ENCODE data around the gene PIPOX. TPM values are rescaled to one million over a fixed set of nuclear protein-coding genes. Genes with fewer than 3 reads are reported as not detected.

The PIPOX gene
- total RNA-seq, 1 donor from 2014 or later, result 4.1 TPM

GRCh38 chr17:29010586-29010985 is 32.4 kb upstream of the PIPOX start:
- H3K9me3 Mint-ChIP-seq, result no peaks in the 10 kb centered on the region
- no peak overlapping the region for H3K4me3 Mint-ChIP-seq
- TF ChIP-seq CTCF (IDR thresholded peaks at IDR 0.05; ENCODE audit: unreplicated experiment), result no peak
- peaks cover 91% of the 10 kb centered on the region for H3K27me3 Mint-ChIP-seq (ENCODE audit: low read depth)
- DNase-seq (ENCODE audit: low spot score in 2 of 2, unreplicated experiment in 2 of 2), result no peak
- no peak overlapping the region for H3K27ac Mint-ChIP-seq
- no peaks in the 10 kb centered on the region for H3K36me3 Mint-ChIP-seq
- peaks cover 4% of the 10 kb centered on the region for H3K4me1 Mint-ChIP-seq

- Mint-ChIP-seq H3K27ac (no peak overlapping the region), H3K4me1 (no peaks in the 10 kb centered on the region), H3K9me3 (no peaks in the 10 kb centered on the region), H3K36me3 (no peaks in the 10 kb centered on the region), H3K4me3 (no peak overlapping the region), H3K27me3 (ENCODE audit: low read depth) (peaks cover 95% of the 10 kb centered on the region)
- no peak for TF ChIP-seq CTCF (IDR thresholded peaks at IDR 0.05; ENCODE audit: unreplicated experiment)
- DNase-seq (ENCODE audit: low spot score in 2 of 2, unreplicated experiment in 2 of 2), result no peak
These were observed 30.4 kb upstream of the PIPOX start for GRCh38 chr17:29012535-29012934.

GRCh38 chr17:29014716-29015115 is 28.2 kb upstream of the PIPOX start:
- Mint-ChIP-seq H3K4me3 (no peak overlapping the region), H3K27ac (no peak overlapping the region), H3K36me3 (no peaks in the 10 kb centered on the region), H3K4me1 (peaks cover 5% of the 10 kb centered on the region), H3K27me3 (ENCODE audit: low read depth) (peaks cover 97% of the 10 kb centered on the region), H3K9me3 (no peaks in the 10 kb centered on the region)
- TF ChIP-seq CTCF (IDR thresholded peaks at IDR 0.05; ENCODE audit: unreplicated experiment), result no peak
- no peak for DNase-seq (ENCODE audit: low spot score in 2 of 2, unreplicated experiment in 2 of 2)

- H3K4me1 Mint-ChIP-seq, result peaks cover 5% of the 10 kb centered on the region
- no peaks in the 10 kb centered on the region for H3K36me3 Mint-ChIP-seq
- H3K9me3 Mint-ChIP-seq, result no peaks in the 10 kb centered on the region
- peaks cover 97% of the 10 kb centered on the region for H3K27me3 Mint-ChIP-seq (ENCODE audit: low read depth)
- DNase-seq (ENCODE audit: low spot score in 2 of 2, unreplicated experiment in 2 of 2), result no peak
- TF ChIP-seq CTCF (IDR thresholded peaks at IDR 0.05; ENCODE audit: unreplicated experiment), result no peak
- H3K27ac Mint-ChIP-seq, result no peak overlapping the region
- H3K4me3 Mint-ChIP-seq, result no peak overlapping the region
These were observed 26.4 kb upstream of the PIPOX start for GRCh38 chr17:29016345-29017210.

- TF ChIP-seq CTCF (IDR thresholded peaks at IDR 0.05; ENCODE audit: unreplicated experiment), result no peak
- H3K4me1 Mint-ChIP-seq, result peaks cover 5% of the 10 kb centered on the region
- DNase-seq (ENCODE audit: low spot score in 2 of 2, unreplicated experiment in 2 of 2), result no peak
- no peaks in the 10 kb centered on the region for H3K9me3 Mint-ChIP-seq
- peaks cover 97% of the 10 kb centered on the region for H3K27me3 Mint-ChIP-seq (ENCODE audit: low read depth)
- no peak overlapping the region for H3K4me3 Mint-ChIP-seq
- no peak overlapping the region for H3K27ac Mint-ChIP-seq
- no peaks in the 10 kb centered on the region for H3K36me3 Mint-ChIP-seq
These were observed 24.0 kb upstream of the PIPOX start for GRCh38 chr17:29018788-29019474.
